ENCODE results near the gene BCAP31. TPM values are rescaled to one million over a fixed set of nuclear protein-coding genes. Genes with fewer than 3 reads are reported as not detected.

BCAP31 gene
- total RNA-seq, 1 experiment from 2014 or later = 384 TPM

GRCh38 chrX:153674219-153674851, 49.9 kb downstream of the BCAP31 start:
- DNase-seq (ENCODE audit: low read depth) = no peak

- no peak for DNase-seq (ENCODE audit: low read depth)
Measured at GRCh38 chrX:153673428-153674218, 50.6 kb downstream of the BCAP31 start, which contains the start of gene PNCK. TSS of gene PNCK (minus strand) at chrX:153673813. CDS start at chrX:153673076, 737 bp downstream.

- DNase-seq (ENCODE audit: low read depth) = no peak
Measured at GRCh38 chrX:153672531-153673427, 51.4 kb downstream of the BCAP31 start.

- DNase-seq (ENCODE audit: low read depth) = no peak
Measured at GRCh38 chrX:153671589-153672530, 52.3 kb downstream of the BCAP31 start.

- DNase-seq (ENCODE audit: low read depth) = no peak
Measured at GRCh38 chrX:153670748-153671588, 53.2 kb downstream of the BCAP31 start.

- no peak for DNase-seq (ENCODE audit: low read depth)
Measured at GRCh38 chrX:153669901-153670731, 54.1 kb downstream of the BCAP31 start.

GRCh38 chrX:153669174-153669890, 54.9 kb downstream of the BCAP31 start:
- no peak for DNase-seq (ENCODE audit: low read depth)

- DNase-seq (ENCODE audit: low read depth) = no peak
Measured at GRCh38 chrX:153668423-153669173, 55.6 kb downstream of the BCAP31 start.

- DNase-seq (ENCODE audit: low read depth) = peak; percentile 78
Measured at GRCh38 chrX:153667956-153668396, 56.2 kb downstream of the BCAP31 start.

- DNase-seq (ENCODE audit: low read depth) = no peak
Measured at GRCh38 chrX:153667281-153667955, 56.8 kb downstream of the BCAP31 start.

- DNase-seq (ENCODE audit: low read depth) = no peak
Measured at GRCh38 chrX:153665726-153666306, 58.4 kb downstream of the BCAP31 start.

GRCh38 chrX:153662266-153662665, 61.9 kb downstream of the BCAP31 start:
- no peak for DNase-seq (ENCODE audit: low read depth)

GRCh38 chrX:153659268-153659667, 64.9 kb downstream of the BCAP31 start:
- no peak for DNase-seq (ENCODE audit: low read depth)

GRCh38 chrX:153657161-153657560, 67.0 kb downstream of the BCAP31 start:
- peak; percentile 26 for DNase-seq (ENCODE audit: low read depth)

- DNase-seq (ENCODE audit: low read depth) = no peak
Measured at GRCh38 chrX:153653556-153653955, 70.6 kb downstream of the BCAP31 start.

GRCh38 chrX:153651540-153652079, 72.6 kb downstream of the BCAP31 start:
- DNase-seq (ENCODE audit: low read depth) = peak; percentile 42
